Left lung (tissue), 14 donors: ENCODE results near the gene CUL4B. TPM values are rescaled to one million over a fixed set of nuclear protein-coding genes. Genes with fewer than 3 reads are reported as not detected.

Experiments
- ATAC-seq: fragments of 200-7000 bp; cut with Tn5 transposase; one replicate; pipeline ENCODE4 v1.9.1; 2020; ENCODE audit warnings: moderate library complexity
- DNase-seq, 4 donors: peaks; one replicate each; pipeline ENCODE4 v3.0.0-alpha.2; 2013 to 2020
- H3K27ac ChIP-seq, 2 donors: fragments of 200-600 bp; sonication (generic) in 1 of 2; one replicate each; pipeline versions ENCODE4 v1.5.0 to v1.8.0; 2020 to 2021
- H3K27me3 ChIP-seq, 2 donors: fragments of 200-600 bp; sonication (generic) in 1 of 2; one replicate each; pipeline versions ENCODE4 v1.5.0 to v1.8.0; 2020 to 2021
- H3K36me3 ChIP-seq, 2 donors: fragments of 200-600 bp; sonication (generic) in 1 of 2; one replicate each; pipeline versions ENCODE4 v1.5.0 to v1.8.0; 2020 to 2021
- H3K4me1 ChIP-seq, 2 donors: fragments of 200-600 bp; one replicate each; pipeline ENCODE4 v1.8.0; 2021
- H3K4me3 ChIP-seq, 2 donors: fragments of 200-600 bp; sonication (generic) in 1 of 2; one replicate each; pipeline versions ENCODE4 v1.5.0 to v1.8.0; 2020 to 2021; ENCODE audit warnings: mild to moderate bottlenecking in 1 of 2
- H3K9me3 ChIP-seq, 2 donors: fragments of 200-600 bp; sonication (generic) in 1 of 2; one replicate each; pipeline versions ENCODE4 v1.5.0 to v1.8.0; 2020 to 2021
- CTCF ChIP-seq, 2 donors: fragments of 200-600 bp; sonication (generic) in 1 of 2; IDR thresholded peaks; one replicate each; pipeline versions ENCODE4 v1.5.0 to v1.8.0; 2021; ENCODE audit warnings: antibody characterized with exemption in 2 of 2
- intact Hi-C, 2 donors: fragments of 100-400 bp; cut with DNase I; formaldehyde crosslinking; loops; one replicate each; pipeline versions ENCODE4 v1.11.2 to v1.14.2; 2022
- long read RNA-seq, 12 donors: library from polyadenylated mRNA in 2 of 12; unstranded in 2 of 12; transcript quantifications; one replicate each; pipeline ENCODE4 v2.0.0 and lab custom pipeline, GENCODE V29; 2019 to 2026
- polyA plus RNA-seq, 6 donors: library from polyadenylated mRNA; unstranded; fragments of 120-200 nt; gene quantifications; one replicate each; pipeline ENCODE4 v1.2.1, GENCODE V29; 2013; ENCODE audit not compliant: insufficient read length in 6 of 6
- total RNA-seq, 2 donors: library from RNA; stranded (reverse); fragmentation: NEBNext Ultra II Directional; extraction: Animal tissue kit (Norgen Biotek cat#: 25700); gene quantifications; one replicate each; pipeline ENCODE4 v1.2.1, GENCODE V29; 2021
- donor health status: DM: no; HTN: yes; CAD: no.
- donor health status: DM: no; HTN: no; CAD: no.

CUL4B gene
- total RNA-seq (10 to 100 TPM; 34.4 to 41.1 TPM), polyA plus RNA-seq (10 to 100 TPM; 66.1 to 83.0 (median 68.6) TPM)
- long read RNA-seq, donor 1, partial matches to known transcripts: 67 of 146 reads
- long read RNA-seq, donor 1, other reads (novel, unspliced or antisense): 77 of 146 reads
- long read RNA-seq, donor 2, full-length matches to known transcripts: 4 of 9 reads
- long read RNA-seq, donor 2, partial matches to known transcripts: 5 of 9 reads
- long read RNA-seq, donor 2, other reads (novel, unspliced or antisense): 0 of 9 reads
- long read RNA-seq, donor 3, full-length matches to known transcripts: 4 of 4 reads
- long read RNA-seq, donor 3, partial matches to known transcripts: 0 of 4 reads
- long read RNA-seq, donor 3, other reads (novel, unspliced or antisense): 0 of 4 reads
- long read RNA-seq, donor 4, partial matches to known transcripts: 0 of 2 reads
- long read RNA-seq, donor 4, other reads (novel, unspliced or antisense): 1 of 2 reads
- long read RNA-seq, donor 5, full-length matches to known transcripts: 6 of 6 reads
- long read RNA-seq, donor 5, partial matches to known transcripts: 0 of 6 reads
- long read RNA-seq, donor 5, other reads (novel, unspliced or antisense): 0 of 6 reads
- long read RNA-seq, donor 6, full-length matches to known transcripts: 7 of 183 reads
- long read RNA-seq, donor 6, partial matches to known transcripts: 95 of 183 reads
- long read RNA-seq, donor 6, other reads (novel, unspliced or antisense): 81 of 183 reads
- long read RNA-seq, donor 7, full-length matches to known transcripts: 1 of 1 reads
- long read RNA-seq, donor 7, partial matches to known transcripts: 0 of 1 reads
- long read RNA-seq, donor 7, other reads (novel, unspliced or antisense): 0 of 1 reads
- long read RNA-seq, donor 8, full-length matches to known transcripts: 4 of 4 reads
- long read RNA-seq, donor 8, partial matches to known transcripts: 0 of 4 reads
- long read RNA-seq, donor 8, other reads (novel, unspliced or antisense): 0 of 4 reads
- long read RNA-seq, donor 9: 0 reads
- long read RNA-seq, donor 10: 0 reads
- long read RNA-seq, donor 11, full-length matches to known transcripts: 8 of 159 reads
- long read RNA-seq, donor 11, partial matches to known transcripts: 85 of 159 reads
- long read RNA-seq, donor 11, other reads (novel, unspliced or antisense): 66 of 159 reads
- long read RNA-seq, donor 12, partial matches to known transcripts: 44 of 132 reads
- long read RNA-seq, donor 12, other reads (novel, unspliced or antisense): 88 of 132 reads

- H3K4me3 ChIP-seq: peak within 1 kb of the TSS; percentile 41 to 53
- no peak for TF ChIP-seq CTCF (IDR thresholded peaks at IDR 0.05)
- no peaks in the 10 kb centered on the region for H3K9me3 ChIP-seq
- DNase-seq (peak; percentile 91 to 96 (median 95)), ATAC-seq (peak; percentile 93)
- intact Hi-C loops: no loop called here
- peak within 1 kb of the TSS; percentile 96 to 97 for H3K27ac ChIP-seq
- no peaks in the 10 kb centered on the region for H3K27me3 ChIP-seq
- no peaks in the 10 kb centered on the region for H3K36me3 ChIP-seq
- peaks cover 0 to 9% of the 10 kb centered on the region in 2 donors for H3K4me1 ChIP-seq
Measured at GRCh38 chrX:120560842-120561633, at the start of gene CUL4B. Gene CUL4B (minus strand): TSS chrX:120560962. CDS start chrX:120560638, 324 bp downstream.

GRCh38 chrX:120604361-120604782, 43.6 kb upstream of the CUL4B start:
- Histone ChIP-seq H3K4me3 (peak overlapping the region; percentile 37 to 63), H3K36me3 (peaks cover 0 to 6% of the 10 kb centered on the region in 2 donors), H3K27me3 (no peaks in the 10 kb centered on the region), H3K27ac (peak overlapping the region; percentile 85 to 91), H3K9me3 (no peaks in the 10 kb centered on the region), H3K4me1 (peaks cover 0 to 3% of the 10 kb centered on the region in 2 donors)
- DNase-seq: peak in 1 of 4 donors; percentile 32
- intact Hi-C loops: no loop called here
- no peak for TF ChIP-seq CTCF (IDR thresholded peaks at IDR 0.05)
- ATAC-seq: peak; percentile 77

GRCh38 chrX:120603707-120604360, 43.1 kb upstream of the CUL4B start, which contains the start of gene MCTS1:
Gene MCTS1 (plus strand): TSS chrX:120604101. CDS start chrX:120604237, 136 bp downstream.
- Histone ChIP-seq H3K27me3 (no peaks in the 10 kb centered on the region), H3K27ac (peak within 1 kb of the TSS; percentile 85 to 91), H3K4me1 (peaks cover 0 to 3% of the 10 kb centered on the region in 2 donors), H3K36me3 (peaks cover 0 to under 1% of the 10 kb centered on the region in 2 donors), H3K4me3 (peak within 1 kb of the TSS; percentile 37 to 63), H3K9me3 (no peaks in the 10 kb centered on the region)
- intact Hi-C loops: no loop called here
- ATAC-seq (peak; percentile 96), DNase-seq (peak; percentile 75 to 90 (median 84))
- no peak for TF ChIP-seq CTCF (IDR thresholded peaks at IDR 0.05)

- H3K9me3 ChIP-seq: no peaks in the 10 kb centered on the region
- TF ChIP-seq CTCF (IDR thresholded peaks at IDR 0.05): no peak
- DNase-seq (no peak), ATAC-seq (no peak)
- H3K36me3 ChIP-seq: no peaks in the 10 kb centered on the region
- no peaks in the 10 kb centered on the region for H3K27me3 ChIP-seq
- intact Hi-C loops: no loop called here
- H3K4me1 ChIP-seq: no peaks in the 10 kb centered on the region
- no peak overlapping the region for H3K27ac ChIP-seq
- H3K4me3 ChIP-seq: no peak overlapping the region
Measured at GRCh38 chrX:120585702-120586101, 24.9 kb upstream of the CUL4B start.
